Endothelial cell of umbilical vein (primary cell): ENCODE data around the gene ASB10. TPM values are rescaled to one million over a fixed set of nuclear protein-coding genes. Genes with fewer than 3 reads are reported as not detected.

Experiments
- BruUV-seq: library from RNA; stranded (reverse); fragments of 400-500 nt; replicated peaks from 2 replicates; lab custom pipeline; 2021; lab: Mats Ljungman, UMichigan
- CTCF ChIA-PET: fragments of 300-600, 350-600 bp; sonication (Branson Sonifier 250); formaldehyde crosslinking; loops from one replicate; lab custom pipeline; 2021; ENCODE audit warnings: antibody characterized with exemption, inconsistent platforms; lab: Charles Lee
- POLR2A ChIA-PET: fragments of 300-600, 350-600 bp; sonication (Branson Sonifier 250); formaldehyde crosslinking; loops from one replicate; lab custom pipeline; 2021; ENCODE audit warnings: antibody characterized with exemption, inconsistent platforms; lab: Charles Lee
- DNase-seq: peaks from one replicate; pipeline ENCODE4 v3.0.0-alpha.2; 2011; ENCODE audit warnings: low read depth, low spot score
- FAIRE-seq: peaks from 2 replicates; lab custom pipeline; 2011; peaks lifted over from hg19 to GRCh38; lab: Jason Lieb, UNC
- H2AFZ ChIP-seq: 2 replicates; pipeline ENCODE4 v1.6.0; 2012; ENCODE audit warnings: low read depth, low read length, control low read depth, inconsistent platforms
- H3K27ac ChIP-seq: 2 replicates; pipeline ENCODE4 v1.5.1; 2011; ENCODE audit warnings: low read depth, mild to moderate bottlenecking, control low read depth, low read length, moderate library complexity; ENCODE audit not compliant: insufficient read depth
- H3K27me3 ChIP-seq, 2 experiments: 2 replicates each; pipeline versions ENCODE4 v1.6.0 to v1.6.1; 2011; ENCODE audit warnings: low read length in 2 of 2, mixed read lengths in 1 of 2; ENCODE audit not compliant: control insufficient read depth in 2 of 2, insufficient read depth in 2 of 2
- H3K36me3 ChIP-seq, 2 experiments: 2 replicates in 1 of 2; 3 replicates in 1 of 2; pipeline ENCODE4 v1.5.1; 2011; ENCODE audit warnings: low read length in 2 of 2, mild to moderate bottlenecking in 1 of 2, moderate library complexity in 1 of 2; ENCODE audit not compliant: control insufficient read depth in 2 of 2, insufficient read depth in 2 of 2; ENCODE audit errors: extremely low read depth in 1 of 2
- H3K4me1 ChIP-seq: 3 replicates; pipeline ENCODE4 v1.5.1; 2011; ENCODE audit warnings: mild to moderate bottlenecking, low read length; ENCODE audit not compliant: control insufficient read depth, insufficient read depth; ENCODE audit errors: extremely low read depth
- H3K4me2 ChIP-seq: 2 replicates; pipeline ENCODE4 v1.6.1; 2011; ENCODE audit warnings: low read length, control low read depth, mixed read lengths; ENCODE audit not compliant: insufficient read depth
- H3K4me3 ChIP-seq, 3 experiments: fragments of 200-600 bp in 1 of 3; sonication (generic), shearing (Covaris generic) in 1 of 3; replicated peaks in 1 of 3; 2 replicates each; pipeline ENCODE4 v1.5.1; 2011 to 2016; ENCODE audit warnings: control low read depth in 3 of 3, low read length in 3 of 3, mild to moderate bottlenecking in 2 of 3, inconsistent platforms in 1 of 3, low read depth in 1 of 3, moderate library complexity in 1 of 3; ENCODE audit not compliant: insufficient read depth in 1 of 3
- H3K79me2 ChIP-seq: 2 replicates; pipeline ENCODE4 v1.6.0; 2012; ENCODE audit warnings: low read length, inconsistent platforms; ENCODE audit not compliant: control insufficient read depth, insufficient read depth
- H3K9ac ChIP-seq: replicated peaks from 2 replicates; pipeline ENCODE3; 2011; ENCODE audit warnings: low read length, control low read depth; ENCODE audit not compliant: insufficient read depth; ENCODE audit errors: extremely low read depth
- H3K9me1 ChIP-seq: replicated peaks from 3 replicates; pipeline ENCODE4 v1.6.0; 2011; ENCODE audit warnings: mild to moderate bottlenecking, low read length; ENCODE audit not compliant: control insufficient read depth, insufficient read depth; ENCODE audit errors: extremely low read depth
- H3K9me3 ChIP-seq: replicated peaks from 2 replicates; pipeline ENCODE4 v1.5.1; 2012; ENCODE audit warnings: low read length, inconsistent platforms; ENCODE audit not compliant: control insufficient read depth, insufficient read depth
- H4K20me1 ChIP-seq: replicated peaks from 2 replicates; pipeline ENCODE3; 2011; ENCODE audit warnings: mild to moderate bottlenecking, low read length; ENCODE audit not compliant: control insufficient read depth, insufficient read depth; ENCODE audit errors: extremely low read depth
- FOS ChIP-seq: IDR thresholded peaks from 2 replicates; pipeline ENCODE4 v1.6.1; 2011; ENCODE audit warnings: mild to moderate bottlenecking, low read length, moderate library complexity, borderline replicate concordance; ENCODE audit not compliant: insufficient read depth
- JUN ChIP-seq: IDR thresholded peaks from 2 replicates; pipeline ENCODE4 v1.6.1; 2011; ENCODE audit warnings: borderline replicate concordance, low read depth; ENCODE audit not compliant: insufficient read length, insufficient read depth
- MYC ChIP-seq: IDR thresholded peaks from one replicate; pipeline ENCODE4 v1.6.1; 2011; ENCODE audit warnings: mild to moderate bottlenecking, low read depth, low read length
- POLR2A ChIP-seq: IDR thresholded peaks from 2 replicates; pipeline ENCODE4 v1.6.1; 2012; ENCODE audit warnings: low read depth, mild to moderate bottlenecking, control low read depth, low read length
- POLR2AphosphoS5 ChIP-seq: IDR thresholded peaks from 2 replicates; pipeline ENCODE4 v1.6.1; 2012; ENCODE audit warnings: low read depth, mild to moderate bottlenecking, control low read depth, low read length, moderate library complexity; ENCODE audit not compliant: insufficient read depth
- dilution Hi-C: fragments of 300-500 bp; cut with MboI; formaldehyde crosslinking; loops from one replicate; pipeline ENCODE4 v1.15.0; 2019; ENCODE audit warnings: low sequenced_read_pairs; ENCODE audit not compliant: extremely low pct_ligation_motif_present
- intact Hi-C: fragments of 100-400 bp; cut with micrococcal nuclease; formaldehyde crosslinking; loops from one replicate; pipeline ENCODE4 v1.10.0; 2022
- polyA plus RNA-seq, 4 experiments: library from polyadenylated mRNA; depleted of rRNA in 3 of 4; stranded (reverse) in 3 of 4; unstranded in 1 of 4; fragments of >200 nt; gene quantifications; 2 replicates each; pipeline versions ENCODE4 v1.2.1 to v1.2.3, GENCODE V29; 2011 to 2012; ENCODE audit warnings: missing spikeins in 1 of 4
- total RNA-seq: library from RNA; stranded (reverse); gene quantifications from 2 replicates; pipeline ENCODE4 v1.2.3, GENCODE V29; 2021
- TF ChIP-seq, protein P1 (sequence below), 2 donors: IDR thresholded peaks; 1 replicate in 1 of 2; 2 replicates in 1 of 2; pipeline ENCODE4 v1.5.1; 2011; ENCODE audit warnings: low read length in 2 of 2, mild to moderate bottlenecking in 2 of 2, moderate library complexity in 2 of 2, control low read depth in 1 of 2, inconsistent platforms in 1 of 2, low read depth in 1 of 2; ENCODE audit not compliant: insufficient read depth in 1 of 2; ENCODE audit errors: extremely low read depth in 1 of 2
- TF ChIP-seq, protein P2 (sequence below): IDR thresholded peaks from 2 replicates; pipeline ENCODE4 v1.6.1; 2011; ENCODE audit not compliant: insufficient read depth, insufficient read length

ASB10 gene
- total and polyA plus RNA-seq, 2 donors (not counting 3 experiments of a cell fraction or from before 2014, with no cell fraction given) = not detected

DNA sequence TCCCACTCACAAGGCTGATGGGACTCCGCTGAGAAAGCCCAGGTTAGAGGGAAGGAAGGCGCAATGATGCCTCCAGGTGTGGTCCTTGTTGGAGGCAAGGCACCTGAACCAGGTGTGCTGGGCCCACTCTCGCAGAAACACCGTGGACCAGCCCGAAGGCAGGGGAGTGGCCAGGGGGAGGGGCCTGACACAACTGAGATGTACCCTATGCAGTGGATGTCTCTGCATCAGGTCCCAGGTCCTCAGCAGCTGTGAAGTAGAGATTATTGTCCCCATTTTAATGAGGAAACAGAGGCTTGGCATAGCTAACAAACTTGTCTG is 51.6 kb downstream of the ASB10 start:
- H3K9me3 ChIP-seq = no peaks in the 10 kb centered on the region
- H3K4me1 ChIP-seq = no peaks in the 10 kb centered on the region
- no peak overlapping the region for H3K4me2 ChIP-seq
- TF ChIP-seq POLR2A (no peak), POLR2AphosphoS5 (no peak), FOS (no peak), JUN (no peak), MYC (no peak)
- TF ChIP-seq, protein P1, sequence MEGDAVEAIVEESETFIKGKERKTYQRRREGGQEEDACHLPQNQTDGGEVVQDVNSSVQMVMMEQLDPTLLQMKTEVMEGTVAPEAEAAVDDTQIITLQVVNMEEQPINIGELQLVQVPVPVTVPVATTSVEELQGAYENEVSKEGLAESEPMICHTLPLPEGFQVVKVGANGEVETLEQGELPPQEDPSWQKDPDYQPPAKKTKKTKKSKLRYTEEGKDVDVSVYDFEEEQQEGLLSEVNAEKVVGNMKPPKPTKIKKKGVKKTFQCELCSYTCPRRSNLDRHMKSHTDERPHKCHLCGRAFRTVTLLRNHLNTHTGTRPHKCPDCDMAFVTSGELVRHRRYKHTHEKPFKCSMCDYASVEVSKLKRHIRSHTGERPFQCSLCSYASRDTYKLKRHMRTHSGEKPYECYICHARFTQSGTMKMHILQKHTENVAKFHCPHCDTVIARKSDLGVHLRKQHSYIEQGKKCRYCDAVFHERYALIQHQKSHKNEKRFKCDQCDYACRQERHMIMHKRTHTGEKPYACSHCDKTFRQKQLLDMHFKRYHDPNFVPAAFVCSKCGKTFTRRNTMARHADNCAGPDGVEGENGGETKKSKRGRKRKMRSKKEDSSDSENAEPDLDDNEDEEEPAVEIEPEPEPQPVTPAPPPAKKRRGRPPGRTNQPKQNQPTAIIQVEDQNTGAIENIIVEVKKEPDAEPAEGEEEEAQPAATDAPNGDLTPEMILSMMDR (IDR thresholded peaks at IDR 0.05; ENCODE audit: extremely low read depth in 1 of 2, insufficient read depth in 1 of 2, low read depth in 1 of 2, low read length in 2 of 2) = no peak
- TF ChIP-seq, protein P2, sequence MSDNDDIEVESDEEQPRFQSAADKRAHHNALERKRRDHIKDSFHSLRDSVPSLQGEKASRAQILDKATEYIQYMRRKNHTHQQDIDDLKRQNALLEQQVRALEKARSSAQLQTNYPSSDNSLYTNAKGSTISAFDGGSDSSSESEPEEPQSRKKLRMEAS = no peak
- POLR2A ChIA-PET = no interaction called here
- no TSS peak for BruUV-seq
- H3K27ac ChIP-seq = no peak overlapping the region
- no peaks in the 10 kb centered on the region for H4K20me1 ChIP-seq
- DNase-seq = no peak
- intact Hi-C loops (no loop called here), dilution Hi-C loops (no loop called here)
- no peaks in the 10 kb centered on the region for H3K27me3 ChIP-seq
- peaks cover 9 to 67% of the 10 kb centered on the region in 2 experiments for H3K36me3 ChIP-seq
- H3K9me1 ChIP-seq = no peaks in the 10 kb centered on the region
- H2AFZ ChIP-seq = no peak overlapping the region
- FAIRE-seq = no peak
- CTCF ChIA-PET = interaction anchor here (1.5 kb wide), 1 partner anchor 12 kb away, joined by 9 read pairs; no protein-coding TSS in a partner anchor
- H3K79me2 ChIP-seq = no peaks in the 10 kb centered on the region
- H3K4me3 ChIP-seq = no peak overlapping the region
- H3K9ac ChIP-seq = no peak overlapping the region
